Measurements from ENCODE around the gene YARS2.

GRCh38 chr12:32757157-32757556, 1.5 kb upstream of the YARS2 start:
- TF ChIP-seq, protein P1, sequence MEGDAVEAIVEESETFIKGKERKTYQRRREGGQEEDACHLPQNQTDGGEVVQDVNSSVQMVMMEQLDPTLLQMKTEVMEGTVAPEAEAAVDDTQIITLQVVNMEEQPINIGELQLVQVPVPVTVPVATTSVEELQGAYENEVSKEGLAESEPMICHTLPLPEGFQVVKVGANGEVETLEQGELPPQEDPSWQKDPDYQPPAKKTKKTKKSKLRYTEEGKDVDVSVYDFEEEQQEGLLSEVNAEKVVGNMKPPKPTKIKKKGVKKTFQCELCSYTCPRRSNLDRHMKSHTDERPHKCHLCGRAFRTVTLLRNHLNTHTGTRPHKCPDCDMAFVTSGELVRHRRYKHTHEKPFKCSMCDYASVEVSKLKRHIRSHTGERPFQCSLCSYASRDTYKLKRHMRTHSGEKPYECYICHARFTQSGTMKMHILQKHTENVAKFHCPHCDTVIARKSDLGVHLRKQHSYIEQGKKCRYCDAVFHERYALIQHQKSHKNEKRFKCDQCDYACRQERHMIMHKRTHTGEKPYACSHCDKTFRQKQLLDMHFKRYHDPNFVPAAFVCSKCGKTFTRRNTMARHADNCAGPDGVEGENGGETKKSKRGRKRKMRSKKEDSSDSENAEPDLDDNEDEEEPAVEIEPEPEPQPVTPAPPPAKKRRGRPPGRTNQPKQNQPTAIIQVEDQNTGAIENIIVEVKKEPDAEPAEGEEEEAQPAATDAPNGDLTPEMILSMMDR (IDR thresholded peaks at IDR 0.05; ENCODE audit: low read length) = no peak
- TF ChIP-seq EZH2 (IDR thresholded peaks at IDR 0.05; ENCODE audit: borderline replicate concordance, low read length) = no peak

Data from OCI-LY1 (cell line).